OCI-M2 (cell line): ENCODE data around the gene EAPP.
"Not testable (repeated sequence)": the region's sequence is repeated elsewhere in the genome, so short reads cannot be mapped to it uniquely, and the experiment has no call there.

Experiments used
- DNase-seq: peaks from one replicate; lab custom pipeline; 2025; ENCODE audit not compliant: unreplicated experiment; lab: John Stamatoyannopoulos, UW

Gene EAPP, protein sequence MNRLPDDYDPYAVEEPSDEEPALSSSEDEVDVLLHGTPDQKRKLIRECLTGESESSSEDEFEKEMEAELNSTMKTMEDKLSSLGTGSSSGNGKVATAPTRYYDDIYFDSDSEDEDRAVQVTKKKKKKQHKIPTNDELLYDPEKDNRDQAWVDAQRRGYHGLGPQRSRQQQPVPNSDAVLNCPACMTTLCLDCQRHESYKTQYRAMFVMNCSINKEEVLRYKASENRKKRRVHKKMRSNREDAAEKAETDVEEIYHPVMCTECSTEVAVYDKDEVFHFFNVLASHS

DNA sequence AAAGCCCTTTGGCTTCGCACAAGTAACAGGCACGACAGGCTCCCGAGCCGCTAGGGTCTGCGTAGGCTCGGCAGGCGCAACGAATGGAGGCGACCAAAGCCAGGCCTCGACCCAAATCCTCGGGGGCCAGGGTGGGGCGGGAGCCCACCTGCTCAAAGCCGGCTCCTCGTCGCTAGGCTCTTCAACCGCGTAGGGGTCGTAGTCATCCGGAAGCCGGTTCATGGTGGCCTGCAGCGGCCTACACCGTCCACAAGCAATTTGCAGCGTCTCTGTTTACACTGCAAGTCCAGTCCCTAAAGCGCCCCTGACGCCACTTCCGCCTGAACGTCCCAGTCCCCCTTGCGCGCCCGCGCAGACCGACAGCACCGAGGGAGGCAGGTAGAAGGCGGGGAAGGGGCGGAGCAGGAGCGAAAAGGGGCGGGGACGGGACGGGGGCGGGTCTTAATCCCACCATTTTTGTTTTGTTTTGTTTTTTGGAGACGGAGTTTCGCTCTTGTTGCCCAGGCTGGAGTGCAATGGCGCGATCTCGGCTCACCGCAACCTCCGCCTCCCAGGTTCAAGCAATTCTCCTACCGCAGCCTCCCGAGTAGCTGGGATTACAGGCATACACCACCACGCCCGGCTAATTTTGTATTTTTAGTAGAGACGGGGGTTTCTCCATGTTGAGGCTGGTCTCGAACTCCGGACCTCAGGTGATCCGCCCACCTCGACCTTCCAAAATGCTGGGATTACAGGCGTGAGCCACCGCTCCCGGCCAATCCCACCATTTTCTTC is at the start of gene EAPP:
EAPP (minus strand) TSS at position 295 of the 774 bp plus-strand sequence; CDS start at position 222, 73 bp downstream.
- DNase-seq, result no peak

DNA sequence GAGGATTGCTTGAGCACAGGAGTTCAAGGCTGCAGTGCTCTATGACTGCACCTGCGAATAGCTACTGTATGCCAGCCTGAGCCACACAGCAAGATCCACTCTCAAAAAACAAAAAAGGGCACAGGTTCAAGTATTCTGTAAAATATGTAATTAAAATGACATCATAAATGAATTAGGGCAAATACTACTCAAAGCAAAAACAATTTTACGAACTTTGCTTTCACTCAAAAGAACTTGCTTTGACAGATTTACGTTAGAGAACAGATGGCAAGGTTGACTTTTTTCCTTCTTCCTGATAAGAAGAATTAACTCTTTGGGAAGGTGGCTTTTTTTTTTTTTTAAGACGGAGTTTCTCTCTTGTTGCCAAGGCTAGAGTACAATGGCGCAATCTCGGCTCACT is 44.0 kb upstream of the EAPP start:
- DNase-seq, result no peak

DNA sequence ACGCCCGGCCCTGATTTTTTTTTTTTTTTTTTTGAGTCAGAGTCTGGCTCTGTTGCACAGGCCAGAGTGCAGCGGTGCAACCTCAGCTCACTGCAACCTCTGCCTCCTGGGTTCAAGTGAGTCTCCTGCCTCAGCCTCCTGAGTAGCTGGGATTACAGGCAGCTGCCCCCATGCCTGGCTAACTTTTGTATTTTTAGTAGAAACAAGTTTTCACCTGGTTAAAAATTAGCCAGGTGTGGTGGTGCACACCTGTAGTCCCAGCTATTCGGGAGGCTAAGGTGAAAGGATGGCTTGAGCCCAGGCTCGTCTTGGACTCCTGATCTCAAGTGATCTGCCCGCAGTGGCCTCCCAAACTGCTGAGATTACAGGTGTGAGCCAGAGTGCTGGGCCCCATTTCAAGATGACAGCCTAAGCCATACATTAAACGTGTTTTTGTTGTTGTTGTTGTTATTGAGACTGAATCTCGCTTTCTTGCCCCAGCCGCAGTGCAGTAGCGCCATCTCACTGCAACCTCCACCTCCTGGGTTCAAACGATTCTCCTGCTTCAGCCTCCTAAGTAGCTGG is 42.7 kb upstream of the EAPP start:
- no peak for DNase-seq

DNA sequence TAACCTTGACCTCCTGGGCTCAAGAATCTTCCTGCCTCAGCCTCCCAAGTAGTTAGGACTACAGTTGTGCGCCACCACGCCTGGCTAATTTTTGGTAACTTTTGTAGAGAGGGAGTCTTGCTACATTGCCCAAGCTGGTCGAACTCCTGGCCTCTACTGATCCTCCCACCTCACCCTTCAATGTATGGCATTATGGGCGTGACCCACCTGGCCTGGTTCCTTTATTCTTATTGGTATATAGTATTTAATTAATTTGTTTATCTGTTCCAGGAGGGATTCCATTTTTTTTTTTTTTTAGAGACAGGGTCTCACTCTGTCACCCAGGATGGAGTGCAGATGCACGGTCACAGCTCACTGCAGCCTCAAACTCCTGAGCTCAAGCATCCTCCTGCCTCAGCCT is 40.9 kb upstream of the EAPP start:
- DNase-seq, result no peak

DNA sequence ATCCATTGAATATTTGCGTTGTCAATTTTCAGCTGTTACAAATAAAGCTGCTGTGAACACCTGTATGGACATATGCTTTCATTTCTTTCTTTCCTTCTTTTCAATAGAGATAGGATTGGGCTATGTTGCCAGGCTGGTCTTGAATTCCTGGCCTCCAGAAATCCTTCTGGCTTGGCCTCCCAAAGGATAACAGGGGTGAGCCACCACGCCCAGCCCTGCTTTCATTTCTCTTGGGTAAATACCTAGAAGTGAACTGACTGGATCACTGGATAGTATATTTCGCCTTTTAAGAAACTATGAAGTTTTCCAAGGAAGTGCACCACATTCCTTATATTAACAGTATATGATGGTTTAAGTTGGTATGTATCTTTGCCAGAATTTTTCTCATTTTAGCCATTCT is 32.3 kb upstream of the EAPP start:
- no peak for DNase-seq

DNA sequence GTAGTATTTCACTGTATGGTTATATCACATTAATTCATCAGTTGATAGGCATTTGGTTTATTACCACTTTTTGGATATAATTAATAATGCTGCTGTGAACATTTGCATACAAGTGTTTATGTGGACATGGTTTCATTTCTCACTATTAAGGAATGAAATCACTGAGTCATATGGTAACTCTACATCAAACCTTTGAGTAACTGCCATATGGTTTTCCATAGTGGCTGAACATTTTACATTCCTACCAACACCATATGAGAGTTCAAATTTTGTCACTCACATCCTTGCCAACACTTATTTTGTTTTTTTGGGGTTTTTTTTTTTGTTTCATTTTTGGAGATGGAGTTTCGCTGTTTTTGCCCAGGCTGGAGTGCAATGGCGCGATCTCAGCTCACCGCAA is 30.2 kb upstream of the EAPP start:
- no peak for DNase-seq

DNA sequence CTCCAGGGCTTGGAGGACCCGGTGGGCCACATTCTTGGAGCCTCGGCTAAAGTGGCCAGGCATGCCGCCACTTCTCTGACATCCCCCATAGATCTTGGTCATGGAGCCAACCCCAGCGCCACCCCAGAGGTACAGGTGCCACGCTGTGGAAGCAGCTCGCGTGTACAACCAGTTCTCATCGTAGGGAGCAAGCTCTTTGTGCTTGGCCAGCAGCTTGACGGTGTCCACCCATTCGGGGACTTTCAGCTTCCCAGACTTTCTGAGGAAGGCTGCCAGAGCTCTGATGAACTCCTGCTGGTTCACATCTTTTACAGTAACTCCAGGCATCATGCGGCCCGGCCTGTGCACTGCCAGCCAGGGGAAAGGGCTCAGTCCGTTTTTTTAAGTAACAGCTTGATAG is 29.3 kb upstream of the EAPP start:
- DNase-seq, result no peak

DNA sequence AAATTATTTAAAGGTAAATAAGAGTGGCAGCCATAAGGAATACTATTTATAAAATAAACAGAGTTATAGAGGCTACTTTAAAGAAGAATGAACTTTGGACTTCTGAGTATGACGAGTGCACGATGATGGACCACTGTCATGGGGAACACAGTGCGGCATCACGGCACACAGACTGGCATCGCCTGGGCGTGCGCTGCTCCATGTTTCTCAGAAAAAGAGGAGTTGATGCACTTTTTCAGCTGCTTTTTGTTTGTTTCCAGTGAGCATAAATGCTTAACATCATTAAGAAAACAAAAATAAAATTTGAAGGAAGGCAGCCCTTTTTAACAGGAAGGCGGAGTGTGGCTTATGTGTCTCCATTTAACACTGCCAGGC is 23.3 kb upstream of the EAPP start:
- DNase-seq, result no peak

DNA sequence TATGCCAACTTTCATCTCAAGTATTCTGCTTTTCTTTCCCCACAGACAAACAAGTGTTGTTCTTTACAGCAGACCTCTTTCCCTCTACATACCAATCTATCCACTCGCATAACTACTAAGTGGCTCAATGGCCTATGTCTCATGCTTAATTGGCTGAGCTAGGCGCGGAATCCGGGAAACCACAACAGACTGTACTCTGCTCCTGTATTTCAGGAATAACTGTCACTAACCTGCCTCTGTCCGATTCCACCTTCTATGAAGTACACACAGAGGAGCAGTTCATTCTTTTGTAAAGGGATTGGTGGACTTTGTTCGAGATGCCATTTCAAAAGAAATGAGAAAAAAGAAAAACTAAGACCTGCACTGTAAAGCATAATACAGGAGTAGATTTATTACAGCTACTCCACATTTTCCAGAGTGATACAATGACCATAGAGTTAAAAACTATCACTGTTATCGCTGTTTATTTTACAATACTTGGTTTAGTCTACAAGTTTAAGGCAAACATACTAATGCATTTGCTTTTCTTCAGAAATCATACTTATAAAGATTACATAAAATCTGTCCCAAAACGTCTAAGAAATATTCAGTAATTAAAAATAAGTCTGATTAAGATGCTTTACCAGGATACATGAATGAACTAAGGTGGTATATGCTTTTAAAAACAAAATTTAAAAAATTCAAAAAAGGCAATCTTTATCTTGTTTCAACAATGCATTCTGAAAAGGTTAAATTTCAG is 22.7 kb upstream of the EAPP start:
- DNase-seq, result not testable (repeated sequence)

DNA sequence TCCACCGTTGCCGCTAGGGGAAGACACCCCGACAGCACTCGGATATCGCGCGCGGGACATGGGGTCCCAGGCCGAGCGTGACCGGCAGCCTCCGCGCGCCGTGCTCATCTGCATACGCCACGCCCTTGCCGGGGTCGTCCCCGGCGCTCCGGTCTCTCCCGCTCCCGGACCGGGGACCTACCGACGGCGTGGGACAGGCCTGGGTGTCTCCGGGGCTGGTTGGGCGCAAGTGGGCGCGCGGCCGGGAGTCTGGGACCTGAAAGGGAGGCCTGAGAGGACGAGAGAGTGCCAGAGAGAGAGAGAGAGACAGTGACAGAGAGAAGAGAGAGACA is 17.0 kb upstream of the EAPP start:
- DNase-seq, result not testable (repeated sequence)

DNA sequence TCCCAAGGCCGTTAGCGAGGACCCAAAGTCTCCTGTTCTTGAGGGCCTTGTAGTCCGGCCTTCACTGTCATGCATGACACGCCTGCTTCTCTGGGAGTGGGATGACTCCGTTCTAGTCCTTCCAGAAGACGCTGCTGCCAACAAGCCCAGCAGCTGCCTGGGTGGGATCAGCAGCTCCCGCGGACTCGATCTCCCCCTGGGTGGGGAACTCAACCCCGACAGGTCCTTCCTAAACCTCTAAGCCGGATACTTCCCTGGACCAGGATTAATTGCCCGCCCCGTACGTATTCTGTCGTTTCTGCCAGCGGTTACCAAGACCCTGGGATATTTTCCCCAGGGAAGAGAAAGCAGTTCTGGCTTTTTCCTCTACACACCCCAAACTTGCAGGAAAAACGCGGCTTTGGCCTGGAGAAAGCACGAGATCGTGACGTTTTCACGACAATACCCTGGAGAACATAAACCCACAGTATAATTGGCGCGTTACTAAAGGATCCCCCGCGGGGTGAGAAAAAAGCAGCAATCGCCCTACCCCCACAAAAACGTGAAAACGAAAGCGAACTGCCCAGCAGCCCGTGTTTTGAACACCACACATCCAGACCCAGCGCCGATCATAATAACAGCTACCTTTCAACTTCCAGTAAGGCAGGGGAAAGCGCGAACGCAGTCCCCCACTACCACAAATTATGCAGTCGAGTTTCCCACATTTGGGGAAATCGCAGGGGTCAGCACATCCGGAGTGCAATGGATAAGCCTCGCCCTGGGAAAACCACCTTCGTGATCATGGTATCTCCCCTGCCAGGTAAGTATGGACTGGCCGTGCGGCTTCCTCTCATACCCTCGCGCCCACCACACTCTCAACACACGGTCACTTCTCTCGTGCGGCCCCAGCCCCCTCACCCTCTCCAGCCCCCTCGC is 16.3 kb upstream of the EAPP start:
- DNase-seq, result not testable (repeated sequence)

DNA sequence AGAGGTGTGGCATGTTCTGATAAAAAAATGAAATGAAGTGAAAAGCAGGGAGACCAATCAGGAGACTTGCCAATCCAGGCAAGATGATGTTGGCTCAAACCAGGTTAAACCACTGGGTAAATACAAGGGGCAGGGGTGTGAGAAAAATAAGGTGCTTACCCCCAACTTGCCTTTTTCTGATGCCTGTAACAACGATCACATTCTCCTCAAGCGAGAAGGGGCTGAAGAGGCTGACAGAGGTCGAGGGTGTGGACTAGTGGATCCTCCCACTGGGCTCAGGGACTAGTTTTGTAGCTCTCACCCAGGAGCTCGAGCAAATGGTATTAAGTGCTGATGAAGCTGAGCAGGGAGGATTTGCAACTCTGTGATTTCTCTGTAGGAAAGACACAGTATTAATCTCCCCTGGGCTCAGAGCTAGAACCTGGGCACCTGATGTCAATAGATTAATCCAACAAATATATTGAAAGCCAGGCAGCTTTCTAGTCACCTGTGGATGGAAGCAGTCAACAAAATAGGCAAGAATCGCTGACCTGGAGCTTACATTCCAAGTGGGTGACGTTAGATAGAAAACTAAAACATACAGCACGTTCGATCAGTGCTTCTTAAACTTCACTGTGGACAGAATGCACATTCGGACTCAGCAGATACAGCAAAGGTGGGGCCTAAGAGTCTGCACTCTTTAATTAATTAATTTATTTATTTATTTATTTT is 15.2 kb upstream of the EAPP start:
- no peak for DNase-seq

DNA sequence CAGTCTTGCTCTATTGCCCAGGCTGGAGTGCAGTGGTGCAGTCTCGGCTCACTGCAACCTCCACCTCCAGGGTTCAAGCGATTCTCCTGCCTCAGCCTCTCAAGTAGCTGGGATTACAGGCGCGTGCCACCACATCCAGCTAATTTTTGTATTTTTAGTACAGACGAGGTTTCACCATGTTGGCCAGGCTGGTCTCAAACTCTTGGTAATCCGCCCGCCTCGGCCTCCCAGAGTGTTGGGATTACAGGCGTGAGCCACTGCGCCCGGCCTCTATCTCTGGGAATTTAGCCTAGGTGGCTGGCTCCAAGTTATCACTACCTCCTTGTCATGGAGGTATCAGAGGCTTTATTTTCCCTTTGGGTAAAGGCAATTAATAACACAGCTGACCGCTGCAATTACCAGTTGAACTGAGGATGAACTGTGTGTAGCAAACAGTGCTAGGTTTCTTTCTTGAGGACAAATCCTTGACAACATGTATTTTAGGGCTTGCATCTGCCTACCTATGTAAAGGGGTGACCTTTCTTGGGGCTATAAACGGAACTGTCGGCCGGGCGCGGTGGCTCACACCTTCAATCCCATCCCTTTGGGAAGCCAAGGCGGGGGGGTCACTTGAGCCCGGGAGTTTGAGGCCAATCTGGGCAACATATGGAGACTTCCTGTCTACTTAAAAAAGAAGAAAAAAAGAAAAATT is 9.9 kb upstream of the EAPP start:
- DNase-seq, result not testable (repeated sequence)

DNA sequence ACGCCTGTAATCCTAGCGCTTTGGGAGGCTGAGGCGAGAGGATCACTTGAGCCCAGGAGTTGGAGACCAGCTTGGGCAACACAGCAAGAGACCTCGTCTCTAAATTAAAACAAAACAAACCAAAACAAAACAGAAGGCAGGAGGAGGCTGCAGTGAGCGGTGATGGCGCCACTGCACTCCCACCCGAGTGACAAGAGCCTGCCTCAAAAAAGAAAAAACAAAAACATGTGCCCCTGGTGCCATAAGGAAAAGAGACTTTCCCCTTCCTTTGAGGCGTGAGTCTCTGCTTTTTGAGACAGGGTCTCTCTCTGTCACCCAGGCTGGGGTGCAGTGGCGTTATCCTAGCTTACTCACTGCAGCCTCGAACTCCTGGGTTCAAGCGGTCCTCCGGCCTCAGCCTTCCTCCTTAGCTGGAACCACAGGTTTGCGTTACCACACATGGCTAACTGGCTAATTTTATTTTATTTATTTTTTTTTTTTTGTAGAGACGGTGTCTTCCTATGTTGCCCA is 9.0 kb upstream of the EAPP start:
- no peak for DNase-seq

DNA sequence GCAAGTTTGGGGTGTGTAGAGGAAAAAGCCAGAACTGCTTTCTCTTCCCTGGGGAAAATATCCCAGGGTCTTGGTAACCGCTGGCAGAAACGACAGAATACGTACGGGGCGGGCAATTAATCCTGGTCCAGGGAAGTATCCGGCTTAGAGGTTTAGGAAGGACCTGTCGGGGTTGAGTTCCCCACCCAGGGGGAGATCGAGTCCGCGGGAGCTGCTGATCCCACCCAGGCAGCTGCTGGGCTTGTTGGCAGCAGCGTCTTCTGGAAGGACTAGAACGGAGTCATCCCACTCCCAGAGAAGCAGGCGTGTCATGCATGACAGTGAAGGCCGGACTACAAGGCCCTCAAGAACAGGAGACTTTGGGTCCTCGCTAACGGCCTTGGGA is 7.6 kb upstream of the EAPP start:
- not testable (repeated sequence) for DNase-seq

DNA sequence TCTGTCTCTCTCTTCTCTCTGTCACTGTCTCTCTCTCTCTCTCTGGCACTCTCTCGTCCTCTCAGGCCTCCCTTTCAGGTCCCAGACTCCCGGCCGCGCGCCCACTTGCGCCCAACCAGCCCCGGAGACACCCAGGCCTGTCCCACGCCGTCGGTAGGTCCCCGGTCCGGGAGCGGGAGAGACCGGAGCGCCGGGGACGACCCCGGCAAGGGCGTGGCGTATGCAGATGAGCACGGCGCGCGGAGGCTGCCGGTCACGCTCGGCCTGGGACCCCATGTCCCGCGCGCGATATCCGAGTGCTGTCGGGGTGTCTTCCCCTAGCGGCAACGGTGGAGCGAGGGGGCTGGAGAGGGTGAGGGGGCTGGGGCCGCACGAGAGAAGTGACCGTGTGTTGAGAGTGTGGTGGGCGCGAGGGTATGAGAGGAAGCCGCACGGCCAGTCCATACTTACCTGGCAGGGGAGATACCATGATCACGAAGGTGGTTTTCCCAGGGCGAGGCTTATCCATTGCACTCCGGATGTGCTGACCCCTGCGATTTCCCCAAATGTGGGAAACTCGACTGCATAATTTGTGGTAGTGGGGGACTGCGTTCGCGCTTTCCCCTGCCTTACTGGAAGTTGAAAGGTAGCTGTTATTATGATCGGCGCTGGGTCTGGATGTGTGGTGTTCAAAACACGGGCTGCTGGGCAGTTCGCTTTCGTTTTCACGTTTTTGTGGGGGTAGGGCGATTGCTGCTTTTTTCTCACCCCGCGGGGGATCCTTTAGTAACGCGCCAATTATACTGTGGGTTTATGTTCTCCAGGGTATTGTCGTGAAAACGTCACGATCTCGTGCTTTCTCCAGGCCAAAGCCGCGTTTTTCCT is 7.0 kb upstream of the EAPP start:
- DNase-seq, result not testable (repeated sequence)

DNA sequence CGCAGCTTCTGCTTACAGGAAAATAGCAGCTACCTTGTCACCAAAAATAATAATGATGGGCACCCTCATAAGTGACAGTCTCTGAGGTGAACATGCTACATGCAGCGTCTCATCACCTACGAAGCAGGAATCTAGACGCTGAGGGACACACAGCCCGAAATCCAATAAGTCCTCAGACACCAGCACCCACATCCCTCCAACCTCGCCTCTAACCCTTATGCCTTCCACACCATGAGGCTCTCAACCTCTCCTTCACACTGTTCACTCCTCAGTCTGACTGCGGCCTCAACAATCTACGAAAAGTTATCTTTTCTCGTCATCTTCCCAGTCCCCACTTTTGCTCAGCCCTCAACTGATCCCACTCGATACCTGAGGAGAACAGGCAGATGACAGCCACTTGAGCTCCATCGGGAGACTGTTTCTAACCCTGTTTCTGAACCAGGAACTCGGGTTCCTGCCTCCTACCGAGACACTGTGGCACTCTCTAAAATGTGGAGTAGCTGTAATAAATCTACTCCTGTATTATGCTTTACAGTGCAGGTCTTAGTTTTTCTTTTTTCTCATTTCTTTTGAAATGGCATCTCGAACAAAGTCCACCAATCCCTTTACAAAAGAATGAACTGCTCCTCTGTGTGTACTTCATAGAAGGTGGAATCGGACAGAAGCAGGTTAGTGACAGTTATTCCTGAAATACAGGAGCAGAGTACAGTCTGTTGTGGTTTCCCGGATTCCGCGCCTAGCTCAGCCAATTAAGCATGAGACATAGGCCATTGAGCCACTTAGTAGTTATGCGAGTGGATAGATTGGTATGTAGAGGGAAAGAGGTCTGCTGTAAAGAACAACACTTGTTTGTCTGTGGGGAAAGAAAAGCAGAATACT is 919 bp upstream of the EAPP start:
- not testable (repeated sequence) for DNase-seq
